ENCODE results near the gene ROBO4. TPM values are rescaled to one million over a fixed set of nuclear protein-coding genes. Genes with fewer than 3 reads are reported as not detected.

Gene ROBO4
- total RNA-seq, 1 donor from 2014 or later: 28.8 TPM

- Mint-ChIP-seq H3K27me3 (ENCODE audit: unreplicated experiment) (peaks cover 25% of the 10 kb centered on the region), H3K4me3 (ENCODE audit: unreplicated experiment) (peak overlapping the region; percentile 89), H3K36me3 (ENCODE audit: low read depth, unreplicated experiment) (no peaks in the 10 kb centered on the region), H3K27ac (ENCODE audit: unreplicated experiment) (peak overlapping the region; percentile 18), H3K4me1 (ENCODE audit: unreplicated experiment) (peaks cover 46% of the 10 kb centered on the region), H3K9me3 (ENCODE audit: unreplicated experiment) (no peaks in the 10 kb centered on the region)
- TF ChIP-seq CTCF (IDR thresholded peaks at IDR 0.05; ENCODE audit: unreplicated experiment): peak; percentile 64
- peak; percentile 92 for DNase-seq (ENCODE audit: low spot score)
These were observed 21.5 kb downstream of the ROBO4 start for GRCh38 chr11:124875943-124876817.

- peaks cover 28% of the 10 kb centered on the region for H3K27me3 Mint-ChIP-seq (ENCODE audit: unreplicated experiment)
- H3K4me1 Mint-ChIP-seq (ENCODE audit: unreplicated experiment): peaks cover 38% of the 10 kb centered on the region
- H3K36me3 Mint-ChIP-seq (ENCODE audit: low read depth, unreplicated experiment): peaks cover 2% of the 10 kb centered on the region
- no peak for TF ChIP-seq CTCF (IDR thresholded peaks at IDR 0.05; ENCODE audit: unreplicated experiment)
- DNase-seq (ENCODE audit: low spot score): no peak
- H3K9me3 Mint-ChIP-seq (ENCODE audit: unreplicated experiment): no peaks in the 10 kb centered on the region
- H3K27ac Mint-ChIP-seq (ENCODE audit: unreplicated experiment): peak overlapping the region; percentile 61
- H3K4me3 Mint-ChIP-seq (ENCODE audit: unreplicated experiment): peak overlapping the region; percentile 71
These were observed 22.3 kb downstream of the ROBO4 start for GRCh38 chr11:124875401-124875800.

- Mint-ChIP-seq H3K9me3 (ENCODE audit: unreplicated experiment) (no peaks in the 10 kb centered on the region), H3K4me1 (ENCODE audit: unreplicated experiment) (peaks cover 32% of the 10 kb centered on the region), H3K36me3 (ENCODE audit: low read depth, unreplicated experiment) (peaks cover 4% of the 10 kb centered on the region), H3K27me3 (ENCODE audit: unreplicated experiment) (peaks cover 31% of the 10 kb centered on the region), H3K27ac (ENCODE audit: unreplicated experiment) (no peak overlapping the region), H3K4me3 (ENCODE audit: unreplicated experiment) (no peak overlapping the region)
- DNase-seq (ENCODE audit: low spot score): no peak
- no peak for TF ChIP-seq CTCF (IDR thresholded peaks at IDR 0.05; ENCODE audit: unreplicated experiment)
These were observed 23.0 kb downstream of the ROBO4 start for GRCh38 chr11:124874571-124875255.

GRCh38 chr11:124873951-124874350 is 23.7 kb downstream of the ROBO4 start:
- Mint-ChIP-seq H3K36me3 (ENCODE audit: low read depth, unreplicated experiment) (peaks cover 4% of the 10 kb centered on the region), H3K4me3 (ENCODE audit: unreplicated experiment) (peak overlapping the region; percentile 44), H3K27ac (ENCODE audit: unreplicated experiment) (no peak overlapping the region), H3K4me1 (ENCODE audit: unreplicated experiment) (peaks cover 29% of the 10 kb centered on the region), H3K27me3 (ENCODE audit: unreplicated experiment) (peaks cover 28% of the 10 kb centered on the region), H3K9me3 (ENCODE audit: unreplicated experiment) (no peaks in the 10 kb centered on the region)
- TF ChIP-seq CTCF (IDR thresholded peaks at IDR 0.05; ENCODE audit: unreplicated experiment): no peak
- no peak for DNase-seq (ENCODE audit: low spot score)

- H3K27ac Mint-ChIP-seq (ENCODE audit: unreplicated experiment): no peak overlapping the region
- no peak overlapping the region for H3K4me3 Mint-ChIP-seq (ENCODE audit: unreplicated experiment)
- no peak for TF ChIP-seq CTCF (IDR thresholded peaks at IDR 0.05; ENCODE audit: unreplicated experiment)
- H3K36me3 Mint-ChIP-seq (ENCODE audit: low read depth, unreplicated experiment): peaks cover 4% of the 10 kb centered on the region
- no peak for DNase-seq (ENCODE audit: low spot score)
- H3K9me3 Mint-ChIP-seq (ENCODE audit: unreplicated experiment): no peaks in the 10 kb centered on the region
- peaks cover 28% of the 10 kb centered on the region for H3K27me3 Mint-ChIP-seq (ENCODE audit: unreplicated experiment)
- peaks cover 26% of the 10 kb centered on the region for H3K4me1 Mint-ChIP-seq (ENCODE audit: unreplicated experiment)
These were observed 24.9 kb downstream of the ROBO4 start for GRCh38 chr11:124872741-124873140.

Measured in endothelial cell (in vitro differentiated cells).